GM13976 (cell line): ENCODE results near the gene HBG1.
"Not testable (repeated sequence)": the region's sequence is repeated elsewhere in the genome, so short reads cannot be mapped to it uniquely, and the experiment has no call there.

Experiments used
- DNase-seq: peaks from one replicate; pipeline ENCODE4 v3.0.0; 2012; ENCODE audit warnings: low spot score
- in situ Hi-C: fragments of 300-500 bp; cut with MboI; formaldehyde crosslinking; loops from one replicate; pipeline ENCODE4 v1.12.0; 2022; ENCODE audit warnings: low sequenced_read_pairs, mixed read lengths, inconsistent platforms; ENCODE audit not compliant: unreplicated experiment
- TF ChIP-seq, protein P1 (sequence below): IDR thresholded peaks from 2 replicates; pipeline ENCODE4 v1.5.1; 2012; ENCODE audit warnings: borderline replicate concordance, mild to moderate bottlenecking; ENCODE audit not compliant: insufficient read depth; ENCODE audit errors: extremely low read depth, missing control alignments, control extremely low read depth

HBG1 gene

DNA sequence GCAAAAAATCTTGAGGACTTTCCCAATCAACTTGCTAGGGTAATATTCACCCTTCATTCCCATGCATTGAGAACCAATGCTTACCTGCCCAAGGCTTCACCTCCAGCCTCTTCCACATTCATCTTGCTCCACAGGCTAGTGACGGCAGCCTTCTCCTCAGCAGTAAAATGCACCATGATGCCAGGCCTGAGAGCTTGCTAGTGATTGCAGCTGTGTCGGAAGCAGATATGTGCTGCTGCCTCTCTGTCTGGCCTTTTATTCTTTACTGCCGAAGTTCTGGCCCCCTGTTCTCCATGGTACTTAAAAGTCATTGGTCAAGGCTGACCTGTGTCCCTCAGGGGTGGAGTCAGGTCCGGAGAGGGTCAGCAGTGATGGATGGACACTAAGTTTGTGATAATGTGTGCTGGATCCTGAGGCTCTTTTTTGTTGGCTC lies 20.1 kb upstream of the HBG1 start, which contains the start of gene HBE1:
Gene HBE1, minus strand, starts transcription at position 231 of the 433 bp plus-strand sequence. Its CDS starts 55 bp downstream, at position 176.
- TF ChIP-seq, protein P1, sequence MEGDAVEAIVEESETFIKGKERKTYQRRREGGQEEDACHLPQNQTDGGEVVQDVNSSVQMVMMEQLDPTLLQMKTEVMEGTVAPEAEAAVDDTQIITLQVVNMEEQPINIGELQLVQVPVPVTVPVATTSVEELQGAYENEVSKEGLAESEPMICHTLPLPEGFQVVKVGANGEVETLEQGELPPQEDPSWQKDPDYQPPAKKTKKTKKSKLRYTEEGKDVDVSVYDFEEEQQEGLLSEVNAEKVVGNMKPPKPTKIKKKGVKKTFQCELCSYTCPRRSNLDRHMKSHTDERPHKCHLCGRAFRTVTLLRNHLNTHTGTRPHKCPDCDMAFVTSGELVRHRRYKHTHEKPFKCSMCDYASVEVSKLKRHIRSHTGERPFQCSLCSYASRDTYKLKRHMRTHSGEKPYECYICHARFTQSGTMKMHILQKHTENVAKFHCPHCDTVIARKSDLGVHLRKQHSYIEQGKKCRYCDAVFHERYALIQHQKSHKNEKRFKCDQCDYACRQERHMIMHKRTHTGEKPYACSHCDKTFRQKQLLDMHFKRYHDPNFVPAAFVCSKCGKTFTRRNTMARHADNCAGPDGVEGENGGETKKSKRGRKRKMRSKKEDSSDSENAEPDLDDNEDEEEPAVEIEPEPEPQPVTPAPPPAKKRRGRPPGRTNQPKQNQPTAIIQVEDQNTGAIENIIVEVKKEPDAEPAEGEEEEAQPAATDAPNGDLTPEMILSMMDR = no peak
- in situ Hi-C loops = no loop called here
- no peak for DNase-seq

DNA sequence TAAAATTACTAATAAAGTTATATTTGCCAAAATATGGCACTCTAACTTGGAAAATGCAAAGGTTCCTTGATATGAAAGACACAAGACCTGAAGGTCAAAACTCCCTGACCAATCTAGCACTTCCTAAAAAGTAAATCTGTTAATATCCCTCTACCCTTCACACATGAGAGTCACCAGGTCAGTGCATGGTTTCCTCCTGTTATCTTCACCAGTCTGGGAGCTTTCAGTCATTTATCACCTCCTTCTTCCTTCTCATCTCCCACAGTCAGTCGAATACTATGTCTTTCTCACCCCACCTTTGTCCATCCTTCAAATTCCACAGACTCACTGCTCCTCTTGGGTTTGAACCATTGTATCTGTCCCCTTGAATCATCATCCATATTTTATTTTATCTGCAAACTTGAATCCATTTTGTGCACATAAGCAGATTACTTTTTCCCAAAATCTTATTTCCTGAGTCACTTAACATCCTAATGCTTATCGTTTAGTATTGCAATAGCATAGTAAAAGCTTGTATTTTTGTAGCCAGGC lies 17.4 kb upstream of the HBG1 start:
- in situ Hi-C loops = no loop called here
- DNase-seq = no peak
- TF ChIP-seq, protein P1 = no peak

DNA sequence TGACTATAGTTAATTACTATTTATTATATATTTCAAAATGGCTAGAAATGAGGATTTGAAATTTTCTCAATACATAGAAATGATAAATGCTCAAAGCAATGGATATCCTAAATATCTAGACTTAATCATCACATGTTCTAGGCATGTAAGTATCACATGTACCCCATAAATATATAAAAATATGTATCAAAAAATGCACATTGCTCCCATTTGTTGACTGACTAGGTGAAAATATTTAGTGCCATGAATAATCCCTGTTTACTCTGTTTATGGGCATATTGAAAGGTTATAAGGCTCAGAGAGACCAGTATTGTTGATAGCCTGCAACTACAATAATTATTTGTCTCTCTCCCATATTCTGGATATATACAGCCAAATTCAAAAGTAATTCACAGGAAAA lies 17.0 kb upstream of the HBG1 start:
- TF ChIP-seq, protein P1 = no peak
- in situ Hi-C loops = no loop called here
- DNase-seq = no peak

DNA sequence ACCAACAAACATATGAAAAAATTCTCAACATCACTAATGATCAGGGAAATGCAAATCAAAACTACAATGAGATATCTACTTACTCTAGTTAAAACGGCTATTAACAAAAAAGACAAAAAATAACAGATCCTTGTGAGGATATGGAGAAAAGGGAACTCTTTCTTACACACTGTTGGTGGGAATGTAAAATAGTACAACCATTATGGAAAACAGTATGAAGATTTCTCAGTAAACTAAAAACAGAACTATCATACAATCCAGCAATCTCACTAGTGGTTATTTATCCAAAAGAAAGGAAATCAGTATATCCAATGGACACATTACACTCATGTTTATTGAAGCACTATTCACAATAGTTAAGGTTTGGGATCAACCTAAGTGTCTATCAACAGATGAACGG lies 16.2 kb upstream of the HBG1 start:
- in situ Hi-C loops = no loop called here
- no peak for DNase-seq
- TF ChIP-seq, protein P1 = no peak

DNA sequence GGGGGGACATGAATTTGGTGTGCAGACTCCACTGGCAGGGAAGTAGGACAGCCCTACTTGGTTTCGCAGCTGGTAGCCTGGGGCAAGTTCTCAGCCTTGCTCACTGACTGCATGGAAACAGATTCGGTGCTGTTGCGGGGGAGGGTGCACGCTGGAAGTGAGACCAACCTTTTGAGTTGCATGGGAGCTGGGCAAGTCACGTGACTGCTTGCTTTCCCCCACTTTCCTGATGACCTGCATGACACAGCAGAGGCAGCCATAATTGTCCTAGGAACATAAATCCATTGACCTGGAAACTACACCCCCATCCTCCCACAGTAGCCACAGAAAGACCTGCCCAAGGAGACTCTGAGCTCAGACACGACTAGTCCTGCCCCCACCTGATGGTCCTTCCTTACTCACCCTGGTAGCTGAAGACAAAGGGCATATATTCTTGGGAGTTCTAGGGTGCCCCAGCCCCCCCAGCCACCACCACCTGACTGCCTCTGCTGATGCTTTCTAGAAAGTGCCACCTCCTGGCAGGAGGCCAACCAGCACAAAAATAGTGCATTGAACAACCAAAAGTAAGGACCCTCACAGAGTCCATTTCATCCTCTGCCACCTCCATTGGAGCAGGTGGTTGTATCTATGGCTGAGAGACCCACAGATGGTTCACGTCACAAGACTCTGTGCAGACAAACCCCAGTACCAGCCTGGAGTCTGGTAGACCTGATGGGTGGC lies 9.0 kb upstream of the HBG1 start:
- DNase-seq = no peak
- TF ChIP-seq, protein P1 = no peak
- in situ Hi-C loops = no loop called here

DNA sequence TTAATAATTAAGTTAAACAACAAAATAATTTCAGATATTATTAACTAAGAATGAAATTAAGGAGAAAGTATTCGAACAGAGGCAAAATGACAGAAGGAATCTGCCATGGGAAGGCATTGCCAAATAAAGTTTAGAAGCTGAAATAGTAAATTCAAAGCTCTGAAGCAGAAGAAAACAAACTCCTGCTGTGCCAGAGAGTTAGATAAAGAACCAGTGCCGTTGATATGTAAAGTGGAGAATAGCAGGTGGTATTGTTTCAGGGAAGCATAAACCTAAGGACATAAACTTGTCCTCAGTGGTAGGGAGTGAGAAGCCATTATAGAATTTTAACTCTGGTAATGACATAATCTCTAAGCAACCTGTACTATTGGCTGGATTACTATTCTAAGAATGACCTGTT lies 7.6 kb upstream of the HBG1 start:
- TF ChIP-seq, protein P1 = no peak
- DNase-seq = no peak
- in situ Hi-C loops = no loop called here

DNA sequence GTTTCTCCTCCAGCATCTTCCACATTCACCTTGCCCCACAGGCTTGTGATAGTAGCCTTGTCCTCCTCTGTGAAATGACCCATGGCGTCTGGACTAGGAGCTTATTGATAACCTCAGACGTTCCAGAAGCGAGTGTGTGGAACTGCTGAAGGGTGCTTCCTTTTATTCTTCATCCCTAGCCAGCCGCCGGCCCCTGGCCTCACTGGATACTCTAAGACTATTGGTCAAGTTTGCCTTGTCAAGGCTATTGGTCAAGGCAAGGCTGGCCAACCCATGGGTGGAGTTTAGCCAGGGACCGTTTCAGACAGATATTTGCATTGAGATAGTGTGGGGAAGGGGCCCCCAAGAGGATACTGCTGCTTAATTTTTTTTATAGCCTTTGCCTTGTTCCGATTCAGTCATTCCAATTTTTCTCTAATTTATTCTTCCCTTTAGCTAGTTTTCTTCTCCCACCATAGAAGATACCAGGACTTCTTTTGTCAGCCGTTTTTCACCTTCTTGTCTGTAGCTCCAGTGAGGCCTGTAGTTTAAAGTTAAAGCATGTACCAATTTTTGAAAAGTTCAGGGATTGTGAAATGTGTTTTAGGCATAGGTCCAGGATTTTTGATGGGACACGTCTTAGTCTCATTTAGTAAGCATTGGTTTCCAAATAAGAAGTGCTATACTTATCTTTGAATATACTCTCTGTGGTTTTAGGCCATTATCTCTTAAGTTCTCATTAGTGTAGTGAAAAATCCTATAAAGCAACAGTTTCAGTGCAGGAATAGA lies 5.2 kb upstream of the HBG1 start, which contains the start of gene HBG2:
Gene HBG2, minus strand, starts transcription at position 136 of the 768 bp plus-strand sequence. Its CDS starts 53 bp downstream, at position 83.
- in situ Hi-C loops, DNase-seq: not testable (repeated sequence)

DNA sequence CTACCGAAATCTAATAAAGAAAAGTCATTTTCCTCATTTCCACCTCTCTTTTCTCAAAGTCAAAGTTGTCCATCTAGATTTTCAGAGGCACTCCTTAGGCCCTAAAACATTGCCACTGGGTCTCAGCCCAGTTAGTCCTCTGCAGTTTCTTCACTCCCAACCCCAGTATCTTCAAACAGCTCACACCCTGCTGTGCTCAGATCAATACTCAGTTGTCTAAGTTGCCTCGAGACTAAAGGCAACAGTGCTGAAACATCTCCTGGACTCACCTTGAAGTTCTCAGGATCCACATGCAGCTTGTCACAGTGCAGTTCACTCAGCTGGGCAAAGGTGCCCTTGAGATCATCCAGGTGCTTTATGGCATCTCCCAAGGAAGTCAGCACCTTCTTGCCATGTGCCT lies 4.4 kb upstream of the HBG1 start:
- DNase-seq, in situ Hi-C loops: not testable (repeated sequence)

DNA sequence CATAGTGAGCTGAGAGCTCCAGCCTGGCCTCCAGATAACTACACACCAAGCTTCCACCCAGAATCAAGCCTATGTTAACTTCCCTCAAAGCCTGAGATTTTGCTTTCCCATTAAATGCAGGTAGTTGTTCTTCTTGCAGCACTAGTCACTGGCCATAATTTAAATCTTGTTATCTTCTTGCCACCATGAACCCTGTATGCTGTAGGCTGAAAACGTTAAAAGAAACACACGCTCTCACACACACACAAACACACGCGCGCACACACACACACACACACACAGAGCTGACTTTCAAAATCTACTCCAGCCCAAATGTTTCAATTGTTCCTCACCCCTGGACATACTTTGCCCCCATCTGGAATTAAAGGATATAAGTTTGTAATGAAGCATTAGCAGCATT lies 3.8 kb upstream of the HBG1 start:
- DNase-seq, in situ Hi-C loops: not testable (repeated sequence)
